Lung (tissue), 12 donors: ENCODE measurements around the gene IFT74. TPM values are rescaled to one million over a fixed set of nuclear protein-coding genes. Genes with fewer than 3 reads are reported as not detected.

ENCODE experiments used
- ATAC-seq: fragments of 200-7000 bp; cut with Tn5 transposase; one replicate; pipeline ENCODE4 v1.9.1; 2020; ENCODE audit warnings: moderate number of reproducible peaks; ENCODE audit not compliant: insufficient read depth, low FRiP score
- DNase-seq, 3 donors: peaks; one replicate each; pipeline ENCODE4 v3.0.0-alpha.2; 2013 to 2017
- H3K27ac ChIP-seq, 2 donors: one replicate each; pipeline ENCODE4 v1.5.1; 2013; ENCODE audit warnings: mild to moderate bottlenecking in 2 of 2, moderate library complexity in 2 of 2, control low read depth in 1 of 2, inconsistent platforms in 1 of 2, low read depth in 1 of 2, low read length in 1 of 2
- H3K27me3 ChIP-seq, 3 donors: one replicate each; pipeline ENCODE4 v1.5.1; 2013; ENCODE audit warnings: low read length in 2 of 3; ENCODE audit not compliant: control insufficient read depth in 3 of 3, insufficient read depth in 3 of 3
- H3K36me3 ChIP-seq, 4 donors: one replicate each; pipeline ENCODE4 v1.5.1; 2013; ENCODE audit warnings: low read length in 4 of 4, mild to moderate bottlenecking in 1 of 4, moderate library complexity in 1 of 4; ENCODE audit not compliant: control insufficient read depth in 4 of 4, insufficient read depth in 4 of 4
- H3K4me1 ChIP-seq, 5 donors: one replicate each; pipeline ENCODE4 v1.5.1; 2013; ENCODE audit warnings: low read length in 5 of 5, mild to moderate bottlenecking in 2 of 5, moderate library complexity in 1 of 5; ENCODE audit not compliant: control insufficient read depth in 5 of 5, insufficient read depth in 5 of 5
- H3K4me3 ChIP-seq: one replicate; pipeline ENCODE4 v1.5.1; 2013; ENCODE audit warnings: mild to moderate bottlenecking, control low read depth, moderate library complexity
- H3K9ac ChIP-seq, 2 donors: one replicate each; pipeline ENCODE4 v1.5.1; 2013; ENCODE audit warnings: low read length in 2 of 2, control low read depth in 1 of 2; ENCODE audit not compliant: insufficient read depth in 1 of 2
- H3K9me3 ChIP-seq, 4 donors: one replicate each; pipeline ENCODE4 v1.5.1; 2013; ENCODE audit warnings: low read length in 3 of 4, mild to moderate bottlenecking in 1 of 4, moderate library complexity in 1 of 4; ENCODE audit not compliant: control insufficient read depth in 4 of 4, insufficient read depth in 3 of 4
- CTCF ChIP-seq: IDR thresholded peaks from 2 replicates; pipeline ENCODE4 v1.5.1; 2012; ENCODE audit warnings: mild to moderate bottlenecking; ENCODE audit errors: control extremely low read depth, extremely low read depth
- WGBS, 2 donors: extraction: QIAGEN DNeasy Blood & Tissue Kit; methylation state at CpG; one replicate each; pipeline ENCODE4 v1.1.7; 2013; 5-methylcytosine and 5-hydroxymethylcytosine counted together
- polyA plus RNA-seq, 2 donors: library from polyadenylated mRNA; stranded (reverse); fragments of 200-250 nt; gene quantifications; one replicate each; pipeline ENCODE4 v1.2.1, GENCODE V29; 2013
- total RNA-seq, 2 donors: library from RNA; depleted of rRNA in 1 of 2; stranded (reverse); fragments of >200 nt in 1 of 2; gene quantifications; one replicate each; pipeline ENCODE4 v1.2.1, GENCODE V29; 2014 to 2021
- donor health status: control.
- donor health status: control.
- donor health status: Bipolar disorder and iron deficiency.
- donor health status: healthy.
- donor health status: DM: yes; HTN: yes; CAD: no.

The IFT74 gene
- total and polyA plus RNA-seq, 4 donors, result 6.3 to 36.9 (median 13.0) TPM

DNA sequence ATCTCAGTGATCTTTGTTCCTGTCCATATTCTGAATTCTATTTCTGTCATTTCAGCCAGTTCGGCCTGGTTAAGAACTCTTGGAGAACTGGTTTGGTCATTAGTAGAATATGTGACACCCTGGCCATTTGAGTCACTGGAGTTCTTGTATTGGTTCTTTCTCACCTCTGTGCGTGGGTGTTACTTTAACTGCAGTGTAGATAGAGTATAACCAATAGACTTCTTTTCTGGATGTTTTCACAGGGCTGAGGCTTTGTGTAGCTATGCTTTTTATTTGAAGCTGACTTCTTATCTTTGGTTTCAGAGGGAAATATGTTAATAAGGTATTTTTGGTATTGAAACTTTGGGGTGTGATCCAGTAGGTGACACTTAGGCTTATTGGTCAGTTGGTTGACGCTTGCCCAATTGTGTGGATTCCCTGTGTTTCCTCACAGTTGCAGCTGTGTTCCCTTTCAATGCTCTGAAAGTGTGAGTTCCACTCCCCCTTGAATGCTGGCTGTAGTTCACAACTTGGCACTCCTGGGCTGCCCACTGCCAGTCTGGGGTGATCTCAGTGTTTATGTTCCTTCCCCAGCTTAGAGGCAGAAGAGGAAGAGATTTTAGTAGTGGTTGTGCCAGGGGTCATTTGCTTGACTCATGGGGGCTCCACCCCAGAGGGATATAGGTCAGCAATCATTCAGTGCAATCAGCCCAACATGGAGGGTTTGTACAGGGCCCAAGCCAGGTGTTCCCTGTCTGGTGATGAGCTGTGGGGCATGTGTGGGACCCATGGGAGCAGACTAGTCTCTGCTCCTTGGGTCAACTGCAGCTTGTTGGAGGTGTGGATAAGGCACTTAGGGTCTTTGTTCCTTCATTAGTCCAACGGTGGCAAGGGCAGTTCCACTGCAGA is 117.9 kb downstream of the IFT74 start:
- Histone ChIP-seq H3K27me3 (no peaks in the 10 kb centered on the region), H3K9me3 (no peaks in the 10 kb centered on the region), H3K27ac (no peak overlapping the region), H3K4me3 (no peak overlapping the region), H3K36me3 (no peaks in the 10 kb centered on the region), H3K4me1 (no peaks in the 10 kb centered on the region), H3K9ac (no peak overlapping the region)
- DNase-seq, result no peak
- WGBS, 2 donors, result 73 to 75% methylated on average over 4 of the region's 4 CpGs
- TF ChIP-seq CTCF, result no peak
- ATAC-seq, result no peak

- no peaks in the 10 kb centered on the region for H3K9me3 ChIP-seq
- peaks cover 0 to 2% (median 0%) of the 10 kb centered on the region in 4 donors for H3K36me3 ChIP-seq
- H3K9ac ChIP-seq, result no peak overlapping the region
- 64 to 71% methylated on average over 1 of the region's 1 CpG for WGBS, 2 donors
- TF ChIP-seq CTCF, result no peak
- H3K27me3 ChIP-seq, result no peaks in the 10 kb centered on the region
- no peak overlapping the region for H3K4me3 ChIP-seq
- peak overlapping the region in 1 of 2 donors; percentile 17 for H3K27ac ChIP-seq
- no peaks in the 10 kb centered on the region for H3K4me1 ChIP-seq
- ATAC-seq, result no peak
- DNase-seq, result no peak
These were observed 122.5 kb downstream of the IFT74 start for GRCh38 chr9:27078685-27079084.

- Histone ChIP-seq H3K27ac (no peak overlapping the region), H3K9ac (no peak overlapping the region), H3K4me3 (no peak overlapping the region), H3K4me1 (peaks cover 2 to 18% (median 3%) of the 10 kb centered on the region in 5 donors), H3K27me3 (no peaks in the 10 kb centered on the region), H3K9me3 (no peaks in the 10 kb centered on the region), H3K36me3 (peaks cover 0 to 2% (median 0%) of the 10 kb centered on the region in 4 donors)
- 76 to 86% methylated on average over 5 of the region's 5 CpGs for WGBS, 2 donors
- DNase-seq (peak in 2 of 3 donors; percentile 28 to 32), ATAC-seq (no peak)
- no peak for TF ChIP-seq CTCF
These were observed 129.2 kb downstream of the IFT74 start for GRCh38 chr9:27085456-27085855.
